Testis (tissue), 5 donors: Measurements from ENCODE around the gene MXD3. TPM values are rescaled to one million over a fixed set of nuclear protein-coding genes. Genes with fewer than 3 reads are reported as not detected.
"Not testable (repeated sequence)": the region's sequence is repeated elsewhere in the genome, so short reads cannot be mapped to it uniquely, and the experiment has no call there.

Experiments
- DNase-seq: peaks from one replicate; pipeline ENCODE4 v3.0.0-alpha.2; 2019
- H3K27ac ChIP-seq, 2 donors: fragments of 200-600 bp; sonication (generic); one replicate each; pipeline ENCODE4 v1.5.1; 2019
- H3K27me3 ChIP-seq: fragments of 200-600 bp; sonication (generic); one replicate; pipeline ENCODE4 v1.5.1; 2019
- H3K36me3 ChIP-seq: fragments of 200-600 bp; sonication (generic); one replicate; pipeline ENCODE4 v1.5.1; 2017; ENCODE audit warnings: low read depth; ENCODE audit errors: missing control alignments
- H3K4me1 ChIP-seq: fragments of 200-600 bp; sonication (generic); one replicate; pipeline ENCODE4 v1.5.1; 2019
- H3K4me3 ChIP-seq, 2 donors: fragments of 200-600 bp; sonication (generic); one replicate each; pipeline ENCODE4 v1.5.1; 2017 to 2019
- H3K9me3 ChIP-seq: fragments of 200-600 bp; sonication (generic); one replicate; pipeline ENCODE4 v1.5.1; 2017
- POLR2A ChIP-seq: fragments of 450-650 bp; IDR thresholded peaks from one replicate; pipeline ENCODE4 v1.6.1; 2017; ENCODE audit warnings: antibody characterized with exemption, mild to moderate bottlenecking, moderate library complexity
- WGBS, 2 donors: methylation state at CpG; one replicate each; pipeline ENCODE4 v1.1.5; 2018; 5-methylcytosine and 5-hydroxymethylcytosine counted together
- intact Hi-C: fragments of 100-400 bp; cut with DNase I; formaldehyde crosslinking; loops from one replicate; pipeline ENCODE4 v1.15.1; 2023; ENCODE audit warnings: low total_unique reads
- long read RNA-seq, 2 donors: transcript quantifications; one replicate each; lab custom pipeline, GENCODE V29; 2026
- polyA plus RNA-seq: library from polyadenylated mRNA; stranded (reverse); fragments of 350-450 nt; fragmentation: Illumina TruSeq; extraction: RNeasy Lipid Tissue Mini Kit (QIAGEN cat#74804); gene quantifications from one replicate; pipeline ENCODE4 v1.2.3, GENCODE V29; 2014; ENCODE audit warnings: low read depth, low replicate concordance; ENCODE audit not compliant: insufficient read depth
- total RNA-seq, 2 donors: library from RNA; depleted of rRNA; stranded (reverse); fragments of >200 nt; gene quantifications; one replicate each; pipeline ENCODE4 v1.2.3, GENCODE V29; 2016
- TF ChIP-seq, protein P1 (sequence below), 3 experiments: fragments of 450-650 bp in 2 of 3; fragments of 200-600 bp in 1 of 3; sonication (generic) in 1 of 3; IDR thresholded peaks; one replicate each; pipeline ENCODE4 v1.5.1; 2016 to 2019; ENCODE audit warnings: antibody characterized with exemption in 3 of 3, mild to moderate bottlenecking in 2 of 3, moderate library complexity in 1 of 3

MXD3 gene
- total RNA-seq (10 to 100 TPM; 12.5 to 12.9 TPM), polyA plus RNA-seq (7.7 TPM)
- long read RNA-seq, donor 1, partial matches to known transcripts, result 5 of 9 reads
- long read RNA-seq, donor 1, other reads (novel, unspliced or antisense), result 0 of 9 reads
- long read RNA-seq, donor 2, partial matches to known transcripts, result 0 of 4 reads
- long read RNA-seq, donor 2, other reads (novel, unspliced or antisense), result 0 of 4 reads

- TF ChIP-seq POLR2A, result no peak
- TF ChIP-seq, protein P1, sequence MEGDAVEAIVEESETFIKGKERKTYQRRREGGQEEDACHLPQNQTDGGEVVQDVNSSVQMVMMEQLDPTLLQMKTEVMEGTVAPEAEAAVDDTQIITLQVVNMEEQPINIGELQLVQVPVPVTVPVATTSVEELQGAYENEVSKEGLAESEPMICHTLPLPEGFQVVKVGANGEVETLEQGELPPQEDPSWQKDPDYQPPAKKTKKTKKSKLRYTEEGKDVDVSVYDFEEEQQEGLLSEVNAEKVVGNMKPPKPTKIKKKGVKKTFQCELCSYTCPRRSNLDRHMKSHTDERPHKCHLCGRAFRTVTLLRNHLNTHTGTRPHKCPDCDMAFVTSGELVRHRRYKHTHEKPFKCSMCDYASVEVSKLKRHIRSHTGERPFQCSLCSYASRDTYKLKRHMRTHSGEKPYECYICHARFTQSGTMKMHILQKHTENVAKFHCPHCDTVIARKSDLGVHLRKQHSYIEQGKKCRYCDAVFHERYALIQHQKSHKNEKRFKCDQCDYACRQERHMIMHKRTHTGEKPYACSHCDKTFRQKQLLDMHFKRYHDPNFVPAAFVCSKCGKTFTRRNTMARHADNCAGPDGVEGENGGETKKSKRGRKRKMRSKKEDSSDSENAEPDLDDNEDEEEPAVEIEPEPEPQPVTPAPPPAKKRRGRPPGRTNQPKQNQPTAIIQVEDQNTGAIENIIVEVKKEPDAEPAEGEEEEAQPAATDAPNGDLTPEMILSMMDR (IDR thresholded peaks at IDR 0.05), result no peak
- Histone ChIP-seq H3K4me1 (peaks cover 28% of the 10 kb centered on the region), H3K4me3 (peak within 1 kb of the TSS; percentile 24 to 59), H3K36me3 (no peaks in the 10 kb centered on the region), H3K27ac (no peak within 1 kb of the TSS), H3K27me3 (no peaks in the 10 kb centered on the region), H3K9me3 (no peaks in the 10 kb centered on the region)
- DNase-seq, result peak; percentile 99
- intact Hi-C loops, result no loop called here
- 0 to 3% methylated on average over 13 to 68 of the region's 78 CpGs for WGBS, 2 donors
Observed at GRCh38 chr5:177311723-177312648, at the start of gene MXD3. TSS of gene MXD3 (minus strand) at chr5:177311898. CDS start at chr5:177311830, 68 bp downstream.

- WGBS, 2 donors, result 86 to 89% methylated on average over 7 of the region's 7 CpGs
- H3K9me3 ChIP-seq, intact Hi-C loops: not testable (repeated sequence)
Observed at GRCh38 chr5:177360740-177361139, 49.0 kb upstream of the MXD3 start.

GRCh38 chr5:177359860-177360259 is 48.2 kb upstream of the MXD3 start:
- WGBS, 2 donors, result 76 to 83% methylated on average over 3 of the region's 3 CpGs
- DNase-seq, result no peak
- Histone ChIP-seq H3K9me3 (no peaks in the 10 kb centered on the region), H3K36me3 (no peaks in the 10 kb centered on the region), H3K4me1 (peaks cover 5% of the 10 kb centered on the region), H3K4me3 (no peak overlapping the region), H3K27ac (no peak overlapping the region), H3K27me3 (no peaks in the 10 kb centered on the region)
- intact Hi-C loops, result no loop called here
- no peak for TF ChIP-seq POLR2A
- TF ChIP-seq, protein P1 (IDR thresholded peaks at IDR 0.05), result no peak

More at GRCh38 chr5:177360740-177361139, 49.0 kb upstream of the MXD3 start:
- H3K36me3 ChIP-seq, H3K27me3 ChIP-seq, H3K4me3 ChIP-seq, DNase-seq, H3K27ac ChIP-seq, H3K4me1 ChIP-seq: not testable (repeated sequence)

DNA sequence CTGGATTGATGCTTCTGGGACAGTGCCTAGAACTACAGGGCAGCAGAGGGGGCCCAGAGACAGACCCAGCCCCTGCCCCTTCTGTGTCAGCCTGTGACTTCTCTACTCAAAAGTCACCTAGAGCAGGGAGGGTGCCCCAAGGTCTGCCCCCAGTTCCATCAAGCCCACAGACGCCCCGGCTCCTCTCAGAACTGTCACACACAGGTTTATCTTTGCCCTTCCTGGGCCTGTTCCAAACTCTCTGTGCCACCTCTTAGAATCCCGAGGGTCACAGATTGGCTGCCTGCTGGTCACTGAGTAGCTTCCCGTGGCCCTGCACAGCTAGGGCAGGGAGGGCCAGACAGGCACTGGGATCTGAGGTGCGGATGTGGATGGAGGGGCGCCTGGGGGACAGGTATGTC is 47.8 kb upstream of the MXD3 start:
- intact Hi-C loops, result no loop called here
- no peak overlapping the region for H3K4me3 ChIP-seq
- H3K27me3 ChIP-seq, result no peaks in the 10 kb centered on the region
- DNase-seq, result no peak
- H3K27ac ChIP-seq, result no peak overlapping the region
- 83 to 85% methylated on average over 6 of the region's 6 CpGs for WGBS, 2 donors
- no peaks in the 10 kb centered on the region for H3K36me3 ChIP-seq
- TF ChIP-seq POLR2A, result no peak
- TF ChIP-seq, protein P1 (IDR thresholded peaks at IDR 0.05), result no peak
- H3K4me1 ChIP-seq, result peaks cover 5% of the 10 kb centered on the region
- H3K9me3 ChIP-seq, result no peaks in the 10 kb centered on the region

DNA sequence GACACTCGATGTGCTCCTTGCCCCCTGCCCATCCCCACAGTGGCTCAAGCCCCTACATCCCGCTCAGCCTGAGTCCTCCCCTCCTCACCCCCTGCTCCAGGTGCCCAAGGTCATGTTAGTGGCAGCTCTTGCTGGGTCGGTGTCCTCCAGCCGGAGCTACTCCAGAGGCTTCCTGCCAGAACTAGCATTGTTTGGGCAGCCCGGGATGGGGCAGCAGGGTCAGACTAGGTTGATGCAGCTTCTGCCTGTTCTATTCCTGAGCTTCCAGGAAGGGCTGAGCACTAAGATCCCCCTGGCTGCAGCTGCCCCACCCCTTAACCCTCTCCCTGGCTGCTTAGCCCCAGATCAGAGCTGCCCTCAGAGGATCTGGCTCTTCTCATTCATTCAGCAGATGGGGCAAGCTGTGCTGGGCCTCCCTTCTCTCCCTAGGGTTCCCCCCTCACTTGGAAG is 46.7 kb upstream of the MXD3 start:
- no peak for DNase-seq
- no peak overlapping the region for H3K4me3 ChIP-seq

More for the DNA sequence above, 46.7 kb upstream of the MXD3 start:
- intact Hi-C loops, result no loop called here
- no peaks in the 10 kb centered on the region for H3K27me3 ChIP-seq
- no peak overlapping the region for H3K27ac ChIP-seq
- H3K4me1 ChIP-seq, result peaks cover 1% of the 10 kb centered on the region
- WGBS, 2 donors, result 43 to 60% methylated on average over 1 to 5 of the region's 5 CpGs
- no peaks in the 10 kb centered on the region for H3K9me3 ChIP-seq
- H3K36me3 ChIP-seq, result no peaks in the 10 kb centered on the region
- no peak for TF ChIP-seq POLR2A
- TF ChIP-seq, protein P1 (IDR thresholded peaks at IDR 0.05), result no peak
